HG02885 (cell line): ENCODE data around the gene ALDH5A1.

ENCODE experiments used
- ATAC-seq: cut with Tn5 transposase; IDR thresholded peaks from one replicate; pipeline ENCODE4 v1.9.1; 2021; ENCODE audit warnings: mild to moderate bottlenecking; ENCODE audit not compliant: unreplicated experiment, poor library complexity

The ALDH5A1 gene

GRCh38 chr6:24494821-24495795 is at the start of gene ALDH5A1:
ALDH5A1 (plus strand) TSS chr6:24494969; CDS start chr6:24494997, 28 bp downstream.
- peak; percentile 64 for ATAC-seq

- no peak for ATAC-seq
Observed at GRCh38 chr6:24445704-24446103, 49.1 kb upstream of the ALDH5A1 start.

GRCh38 chr6:24446670-24447069 is 48.1 kb upstream of the ALDH5A1 start:
- ATAC-seq = no peak

GRCh38 chr6:24448396-24448795 is 46.4 kb upstream of the ALDH5A1 start:
- no peak for ATAC-seq

GRCh38 chr6:24448828-24449525 is 45.8 kb upstream of the ALDH5A1 start:
- no peak for ATAC-seq

- no peak for ATAC-seq
Observed at GRCh38 chr6:24451581-24452388, 43.0 kb upstream of the ALDH5A1 start.

GRCh38 chr6:24453921-24454320 is 40.8 kb upstream of the ALDH5A1 start:
- no peak for ATAC-seq

- ATAC-seq = no peak
Observed at GRCh38 chr6:24454452-24454851, 40.3 kb upstream of the ALDH5A1 start.

- ATAC-seq = no peak
Observed at GRCh38 chr6:24455061-24455460, 39.7 kb upstream of the ALDH5A1 start.

- ATAC-seq = no peak
Observed at GRCh38 chr6:24458134-24458533, 36.6 kb upstream of the ALDH5A1 start.

GRCh38 chr6:24458941-24459340 is 35.8 kb upstream of the ALDH5A1 start:
- no peak for ATAC-seq

GRCh38 chr6:24460966-24461365 is 33.8 kb upstream of the ALDH5A1 start:
- ATAC-seq = no peak

- no peak for ATAC-seq
Observed at GRCh38 chr6:24464253-24465038, 30.3 kb upstream of the ALDH5A1 start.

GRCh38 chr6:24469811-24470210 is 25.0 kb upstream of the ALDH5A1 start:
- no peak for ATAC-seq

- ATAC-seq = no peak
Observed at GRCh38 chr6:24472181-24472580, 22.6 kb upstream of the ALDH5A1 start.

- ATAC-seq = no peak
Observed at GRCh38 chr6:24476631-24477030, 18.1 kb upstream of the ALDH5A1 start.

GRCh38 chr6:24477070-24477469 is 17.7 kb upstream of the ALDH5A1 start:
- no peak for ATAC-seq

GRCh38 chr6:24478903-24479302 is 15.9 kb upstream of the ALDH5A1 start:
- ATAC-seq = no peak

GRCh38 chr6:24480705-24481104 is 14.1 kb upstream of the ALDH5A1 start:
- no peak for ATAC-seq

GRCh38 chr6:24481449-24481848 is 13.3 kb upstream of the ALDH5A1 start:
- no peak for ATAC-seq
